HG02852 (cell line): ENCODE data around the gene NFE2L3.
"Not testable (repeated sequence)": the region's sequence is repeated elsewhere in the genome, so short reads cannot be mapped to it uniquely, and the experiment has no call there.

Experiments used
- ATAC-seq: cut with Tn5 transposase; IDR thresholded peaks from one replicate; pipeline ENCODE4 v1.9.1; 2021; ENCODE audit warnings: mild to moderate bottlenecking, moderate library complexity; ENCODE audit not compliant: unreplicated experiment

Gene NFE2L3

GRCh38 chr7:26145238-26145637, 6.8 kb upstream of the NFE2L3 start:
- no peak for ATAC-seq

GRCh38 chr7:26147030-26147429, 5.0 kb upstream of the NFE2L3 start:
- no peak for ATAC-seq

GRCh38 chr7:26147646-26148306, 4.2 kb upstream of the NFE2L3 start:
- ATAC-seq, result not testable (repeated sequence)

- not testable (repeated sequence) for ATAC-seq
These were observed 3.7 kb upstream of the NFE2L3 start for GRCh38 chr7:26148307-26148700.

GRCh38 chr7:26149391-26149977, 2.5 kb upstream of the NFE2L3 start:
- no peak for ATAC-seq

- ATAC-seq, result no peak
These were observed 902 bp upstream of the NFE2L3 start for GRCh38 chr7:26151096-26151495.

GRCh38 chr7:26151650-26151952, 397 bp upstream of the NFE2L3 start:
- no peak for ATAC-seq

- peak; percentile 17 for ATAC-seq
These were observed 813 bp downstream of the NFE2L3 start for GRCh38 chr7:26152782-26153240.

GRCh38 chr7:26153241-26153822, 1.3 kb downstream of the NFE2L3 start:
- ATAC-seq, result no peak

GRCh38 chr7:26153823-26154783, 2.1 kb downstream of the NFE2L3 start:
- no peak for ATAC-seq

GRCh38 chr7:26155531-26156375, 3.8 kb downstream of the NFE2L3 start:
- ATAC-seq, result no peak

GRCh38 chr7:26156451-26157420, 4.7 kb downstream of the NFE2L3 start:
- ATAC-seq, result peak; percentile 39

GRCh38 chr7:26157520-26158105, 5.6 kb downstream of the NFE2L3 start:
- ATAC-seq, result no peak

- no peak for ATAC-seq
These were observed 7.2 kb downstream of the NFE2L3 start for GRCh38 chr7:26159243-26159642.

- ATAC-seq, result no peak
These were observed 8.9 kb downstream of the NFE2L3 start for GRCh38 chr7:26160896-26161295.

- ATAC-seq, result no peak
These were observed 10.4 kb downstream of the NFE2L3 start for GRCh38 chr7:26162431-26162830.

GRCh38 chr7:26163804-26164203, 11.8 kb downstream of the NFE2L3 start:
- ATAC-seq, result not testable (repeated sequence)

- no peak for ATAC-seq
These were observed 14.1 kb downstream of the NFE2L3 start for GRCh38 chr7:26165950-26166683.
